DOHH2 (cell line): ENCODE results near the gene CCDC138.

ENCODE experiments used
- EZH2phosphoT487 ChIP-seq: fragments of 200-600 bp; sonication (generic); IDR thresholded peaks from 2 replicates; pipeline ENCODE4 v1.6.1; 2017; ENCODE audit warnings: borderline replicate concordance, mild to moderate bottlenecking, antibody characterized with exemption, low read length, moderate library complexity, mixed read lengths
- TF ChIP-seq, protein P1 (sequence below): fragments of 200-600 bp; sonication (generic); IDR thresholded peaks from one replicate; pipeline ENCODE4 v1.5.1; 2014; ENCODE audit warnings: antibody characterized with exemption, mild to moderate bottlenecking, low read depth, low read length; ENCODE audit not compliant: poor library complexity, severe bottlenecking

DNA sequence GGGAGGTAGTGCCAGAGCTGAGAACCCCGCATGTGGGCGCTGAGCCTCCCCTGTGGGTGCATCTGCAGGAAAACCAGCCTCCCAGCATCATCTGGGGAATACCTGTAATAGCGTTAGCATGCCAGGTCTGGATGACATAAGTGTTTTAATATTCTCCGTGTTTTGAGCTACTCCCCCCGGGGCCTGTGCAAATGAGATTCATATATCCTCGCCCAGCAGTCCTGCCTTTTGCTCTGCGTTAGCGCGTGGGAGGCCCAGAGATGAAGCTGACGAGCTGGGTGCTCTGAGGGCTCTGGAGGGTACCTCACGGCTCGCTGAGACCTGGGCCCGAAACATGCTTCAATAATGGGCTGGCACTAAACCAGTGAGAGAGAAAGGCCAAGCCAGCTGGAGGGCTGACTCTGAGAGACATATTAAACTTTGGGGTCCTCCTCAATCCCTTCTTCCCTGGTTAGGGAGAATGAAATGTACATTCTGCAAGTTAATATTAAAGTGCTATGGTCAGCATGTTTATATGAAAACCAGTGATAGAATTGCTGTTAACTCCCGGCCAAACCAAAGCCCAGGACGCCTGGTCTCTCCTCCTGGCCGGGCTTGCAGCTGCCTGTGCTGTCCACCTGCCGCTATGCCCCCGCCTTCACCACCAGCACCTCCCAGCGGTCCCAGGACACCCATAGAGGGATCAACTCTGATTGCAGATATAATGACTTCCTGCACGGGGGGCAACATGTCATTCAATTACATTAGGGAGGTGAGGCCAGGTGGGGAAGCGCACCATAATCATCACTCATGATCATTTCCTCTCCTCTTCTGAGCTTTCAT lies 125.4 kb downstream of the CCDC138 start:
- TF ChIP-seq, protein P1, sequence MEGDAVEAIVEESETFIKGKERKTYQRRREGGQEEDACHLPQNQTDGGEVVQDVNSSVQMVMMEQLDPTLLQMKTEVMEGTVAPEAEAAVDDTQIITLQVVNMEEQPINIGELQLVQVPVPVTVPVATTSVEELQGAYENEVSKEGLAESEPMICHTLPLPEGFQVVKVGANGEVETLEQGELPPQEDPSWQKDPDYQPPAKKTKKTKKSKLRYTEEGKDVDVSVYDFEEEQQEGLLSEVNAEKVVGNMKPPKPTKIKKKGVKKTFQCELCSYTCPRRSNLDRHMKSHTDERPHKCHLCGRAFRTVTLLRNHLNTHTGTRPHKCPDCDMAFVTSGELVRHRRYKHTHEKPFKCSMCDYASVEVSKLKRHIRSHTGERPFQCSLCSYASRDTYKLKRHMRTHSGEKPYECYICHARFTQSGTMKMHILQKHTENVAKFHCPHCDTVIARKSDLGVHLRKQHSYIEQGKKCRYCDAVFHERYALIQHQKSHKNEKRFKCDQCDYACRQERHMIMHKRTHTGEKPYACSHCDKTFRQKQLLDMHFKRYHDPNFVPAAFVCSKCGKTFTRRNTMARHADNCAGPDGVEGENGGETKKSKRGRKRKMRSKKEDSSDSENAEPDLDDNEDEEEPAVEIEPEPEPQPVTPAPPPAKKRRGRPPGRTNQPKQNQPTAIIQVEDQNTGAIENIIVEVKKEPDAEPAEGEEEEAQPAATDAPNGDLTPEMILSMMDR: no peak
- TF ChIP-seq EZH2phosphoT487: no peak
